DND-41 (cell line): ENCODE measurements around the gene CNDP2.

Experiments used
- EZH2 ChIP-seq: IDR thresholded peaks from 3 replicates; pipeline ENCODE4 v1.6.1; 2012; ENCODE audit warnings: borderline replicate concordance, low read depth, mild to moderate bottlenecking, moderate library complexity, low read length, inconsistent platforms; ENCODE audit not compliant: severe bottlenecking
- TF ChIP-seq, protein P1 (sequence below): IDR thresholded peaks from 2 replicates; pipeline ENCODE4 v1.5.1; 2012; ENCODE audit warnings: borderline replicate concordance, low read length, moderate library complexity, mild to moderate bottlenecking; ENCODE audit not compliant: poor library complexity, severe bottlenecking; ENCODE audit errors: extremely low read depth

GRCh38 chr18:74446631-74447403 lies 49.3 kb upstream of the CNDP2 start:
- TF ChIP-seq, protein P1, sequence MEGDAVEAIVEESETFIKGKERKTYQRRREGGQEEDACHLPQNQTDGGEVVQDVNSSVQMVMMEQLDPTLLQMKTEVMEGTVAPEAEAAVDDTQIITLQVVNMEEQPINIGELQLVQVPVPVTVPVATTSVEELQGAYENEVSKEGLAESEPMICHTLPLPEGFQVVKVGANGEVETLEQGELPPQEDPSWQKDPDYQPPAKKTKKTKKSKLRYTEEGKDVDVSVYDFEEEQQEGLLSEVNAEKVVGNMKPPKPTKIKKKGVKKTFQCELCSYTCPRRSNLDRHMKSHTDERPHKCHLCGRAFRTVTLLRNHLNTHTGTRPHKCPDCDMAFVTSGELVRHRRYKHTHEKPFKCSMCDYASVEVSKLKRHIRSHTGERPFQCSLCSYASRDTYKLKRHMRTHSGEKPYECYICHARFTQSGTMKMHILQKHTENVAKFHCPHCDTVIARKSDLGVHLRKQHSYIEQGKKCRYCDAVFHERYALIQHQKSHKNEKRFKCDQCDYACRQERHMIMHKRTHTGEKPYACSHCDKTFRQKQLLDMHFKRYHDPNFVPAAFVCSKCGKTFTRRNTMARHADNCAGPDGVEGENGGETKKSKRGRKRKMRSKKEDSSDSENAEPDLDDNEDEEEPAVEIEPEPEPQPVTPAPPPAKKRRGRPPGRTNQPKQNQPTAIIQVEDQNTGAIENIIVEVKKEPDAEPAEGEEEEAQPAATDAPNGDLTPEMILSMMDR: no peak
- TF ChIP-seq EZH2: no peak
